Immature natural killer cell (primary cell): Measurements from ENCODE around the gene RAB11FIP4. TPM values are rescaled to one million over a fixed set of nuclear protein-coding genes. Genes with fewer than 3 reads are reported as not detected.
A peak's percentile ranks its signal among the peaks of the same experiment; 100 is the strongest.

Experiments used
- DNase-seq, 3 donors: peaks; one replicate each; pipeline ENCODE4 v3.0.0; 2022; ENCODE audit warnings: mixed read lengths in 1 of 3
- H3K27ac Mint-ChIP-seq, 6 donors: one replicate each; pipeline ENCODE4 v1.8.0; 2020; ENCODE audit warnings: mixed read lengths in 6 of 6, mild to moderate bottlenecking in 5 of 6, inconsistent platforms in 4 of 6, moderate library complexity in 3 of 6
- H3K27me3 Mint-ChIP-seq, 3 donors: one replicate each; pipeline ENCODE4 v1.8.0; 2020 to 2021; ENCODE audit warnings: low read depth in 3 of 3, mild to moderate bottlenecking in 3 of 3, mixed read lengths in 3 of 3, moderate library complexity in 3 of 3, inconsistent platforms in 1 of 3
- H3K36me3 Mint-ChIP-seq, 3 donors: one replicate each; pipeline ENCODE4 v1.8.0; 2020; ENCODE audit warnings: mixed read lengths in 3 of 3, inconsistent platforms in 2 of 3, mild to moderate bottlenecking in 2 of 3
- H3K4me1 Mint-ChIP-seq, 2 donors: one replicate each; pipeline ENCODE4 v1.8.0; 2020; ENCODE audit warnings: inconsistent platforms in 2 of 2, mild to moderate bottlenecking in 2 of 2, mixed read lengths in 2 of 2, moderate library complexity in 1 of 2
- H3K4me3 Mint-ChIP-seq, 5 donors: one replicate each; pipeline ENCODE4 v1.8.0; 2020; ENCODE audit warnings: mild to moderate bottlenecking in 5 of 5, mixed read lengths in 5 of 5, inconsistent platforms in 3 of 5, moderate library complexity in 3 of 5
- H3K9me3 Mint-ChIP-seq, 6 donors: one replicate each; pipeline ENCODE4 v1.8.0; 2020; ENCODE audit warnings: mild to moderate bottlenecking in 6 of 6, mixed read lengths in 6 of 6, inconsistent platforms in 4 of 6, moderate library complexity in 3 of 6
- polyA plus RNA-seq, 3 donors: library from polyadenylated mRNA; unstranded; fragments of 300-500 nt; fragmentation: Illumina TruSeq; gene quantifications; one replicate each; pipeline ENCODE4 v1.2.3, GENCODE V29; 2021

The RAB11FIP4 gene
- polyA plus RNA-seq, 3 donors from 2014 or later: 14.2 to 41.8 (median 22.1) TPM

GRCh38 chr17:31495022-31495885, 103.8 kb downstream of the RAB11FIP4 start:
- peak overlapping the region; percentile 74 to 97 (median 81) for H3K4me3 Mint-ChIP-seq
- H3K27ac Mint-ChIP-seq: peak overlapping the region; percentile 93 to 99 (median 98)
- H3K9me3 Mint-ChIP-seq: no peaks in the 10 kb centered on the region
- peak in 2 of 3 donors; percentile 40 to 42 for DNase-seq
- peaks cover 0 to 3% (median 0%) of the 10 kb centered on the region in 3 donors for H3K36me3 Mint-ChIP-seq
- H3K27me3 Mint-ChIP-seq: peaks cover 2 to 5% (median 2%) of the 10 kb centered on the region in 3 donors
- H3K4me1 Mint-ChIP-seq: peaks cover 98% of the 10 kb centered on the region in 2 donors

GRCh38 chr17:31496097-31496496, 104.6 kb downstream of the RAB11FIP4 start:
- Mint-ChIP-seq H3K4me1 (peaks cover 94 to 97% of the 10 kb centered on the region in 2 donors), H3K4me3 (peak overlapping the region; percentile 59 to 97 (median 74)), H3K36me3 (peaks cover 0 to 2% (median 0%) of the 10 kb centered on the region in 3 donors), H3K27me3 (peaks cover 2 to 5% (median 2%) of the 10 kb centered on the region in 3 donors), H3K27ac (peak overlapping the region; percentile 93 to 99 (median 98)), H3K9me3 (no peaks in the 10 kb centered on the region)
- no peak for DNase-seq

- H3K27me3 Mint-ChIP-seq: peaks cover 0 to 5% (median 2%) of the 10 kb centered on the region in 3 donors
- H3K27ac Mint-ChIP-seq: peak overlapping the region; percentile 69 to 99 (median 98)
- peaks cover 89 to 92% of the 10 kb centered on the region in 2 donors for H3K4me1 Mint-ChIP-seq
- no peak for DNase-seq
- H3K9me3 Mint-ChIP-seq: no peaks in the 10 kb centered on the region
- peak overlapping the region in 3 of 5 donors; percentile 15 to 74 (median 63) for H3K4me3 Mint-ChIP-seq
- no peaks in the 10 kb centered on the region for H3K36me3 Mint-ChIP-seq
Observed at GRCh38 chr17:31496601-31497000, 105.1 kb downstream of the RAB11FIP4 start.

- Mint-ChIP-seq H3K9me3 (no peaks in the 10 kb centered on the region), H3K4me1 (peaks cover 81 to 83% of the 10 kb centered on the region in 2 donors), H3K27me3 (peaks cover 0 to 5% (median 2%) of the 10 kb centered on the region in 3 donors), H3K27ac (peak overlapping the region; percentile 69 to 99 (median 92)), H3K4me3 (peak overlapping the region in 2 of 5 donors; percentile 36 to 45), H3K36me3 (no peaks in the 10 kb centered on the region)
- no peak for DNase-seq
Observed at GRCh38 chr17:31497431-31497830, 106.0 kb downstream of the RAB11FIP4 start.

GRCh38 chr17:31497994-31498826, 106.7 kb downstream of the RAB11FIP4 start:
- Mint-ChIP-seq H3K27me3 (peaks cover 0 to 5% (median 2%) of the 10 kb centered on the region in 3 donors), H3K4me3 (no peak overlapping the region), H3K36me3 (no peaks in the 10 kb centered on the region), H3K9me3 (no peaks in the 10 kb centered on the region), H3K4me1 (peaks cover 76% of the 10 kb centered on the region in 2 donors), H3K27ac (peak overlapping the region; percentile 67 to 99 (median 92))
- no peak for DNase-seq

- Mint-ChIP-seq H3K9me3 (no peaks in the 10 kb centered on the region), H3K27me3 (peaks cover 0 to 4% (median 0%) of the 10 kb centered on the region in 3 donors), H3K36me3 (no peaks in the 10 kb centered on the region), H3K27ac (peak overlapping the region; percentile 42 to 80 (median 58)), H3K4me3 (peak overlapping the region in 2 of 5 donors; percentile 22 to 33), H3K4me1 (peaks cover 65 to 70% of the 10 kb centered on the region in 2 donors)
- DNase-seq: no peak
Observed at GRCh38 chr17:31499771-31500554, 108.5 kb downstream of the RAB11FIP4 start.

GRCh38 chr17:31506517-31506916, 115.0 kb downstream of the RAB11FIP4 start:
- DNase-seq: no peak
- Mint-ChIP-seq H3K9me3 (no peaks in the 10 kb centered on the region), H3K4me1 (peaks cover 61 to 71% of the 10 kb centered on the region in 2 donors), H3K27me3 (peaks cover 4 to 7% (median 5%) of the 10 kb centered on the region in 3 donors), H3K36me3 (no peaks in the 10 kb centered on the region), H3K27ac (peak overlapping the region; percentile 65 to 100 (median 86)), H3K4me3 (no peak overlapping the region)

- Mint-ChIP-seq H3K9me3 (no peaks in the 10 kb centered on the region), H3K4me1 (peaks cover 71 to 72% of the 10 kb centered on the region in 2 donors), H3K27ac (peak overlapping the region; percentile 95 to 100 (median 99)), H3K27me3 (peaks cover 4 to 7% (median 5%) of the 10 kb centered on the region in 3 donors), H3K4me3 (peak overlapping the region; percentile 89 to 97 (median 92)), H3K36me3 (no peaks in the 10 kb centered on the region)
- DNase-seq: peak; percentile 87 to 92 (median 90)
Observed at GRCh38 chr17:31508288-31509094, 117.0 kb downstream of the RAB11FIP4 start.

GRCh38 chr17:31509095-31509804, 117.8 kb downstream of the RAB11FIP4 start:
- Mint-ChIP-seq H3K4me1 (peaks cover 70 to 74% of the 10 kb centered on the region in 2 donors), H3K36me3 (no peaks in the 10 kb centered on the region), H3K9me3 (no peaks in the 10 kb centered on the region), H3K27ac (peak overlapping the region; percentile 95 to 100 (median 99)), H3K27me3 (peaks cover 5 to 8% (median 7%) of the 10 kb centered on the region in 3 donors), H3K4me3 (peak overlapping the region; percentile 89 to 97 (median 92))
- peak in 2 of 3 donors; percentile 24 to 26 for DNase-seq

- peak overlapping the region; percentile 89 to 97 (median 92) for H3K4me3 Mint-ChIP-seq
- H3K27ac Mint-ChIP-seq: peak overlapping the region; percentile 95 to 100 (median 99)
- H3K27me3 Mint-ChIP-seq: peaks cover 5 to 8% (median 7%) of the 10 kb centered on the region in 3 donors
- no peaks in the 10 kb centered on the region for H3K36me3 Mint-ChIP-seq
- peaks cover 72 to 73% of the 10 kb centered on the region in 2 donors for H3K4me1 Mint-ChIP-seq
- no peaks in the 10 kb centered on the region for H3K9me3 Mint-ChIP-seq
- DNase-seq: no peak
Observed at GRCh38 chr17:31509805-31510177, 118.3 kb downstream of the RAB11FIP4 start.

- Mint-ChIP-seq H3K36me3 (no peaks in the 10 kb centered on the region), H3K4me3 (peak overlapping the region; percentile 89 to 97 (median 92)), H3K9me3 (no peaks in the 10 kb centered on the region), H3K27ac (peak overlapping the region; percentile 95 to 100 (median 99)), H3K27me3 (peaks cover 5 to 8% (median 7%) of the 10 kb centered on the region in 3 donors), H3K4me1 (peaks cover 74 to 76% of the 10 kb centered on the region in 2 donors)
- DNase-seq: peak; percentile 42 to 54 (median 53)
Observed at GRCh38 chr17:31510308-31511194, 119.1 kb downstream of the RAB11FIP4 start.
